Liver (tissue), 9 donors: ENCODE measurements around the gene SHOC2. TPM values are rescaled to one million over a fixed set of nuclear protein-coding genes. Genes with fewer than 3 reads are reported as not detected.

ENCODE experiments used
- DNase-seq: peaks from one replicate; pipeline ENCODE4 v3.0.0-alpha.2; 2017; ENCODE audit warnings: low spot score
- H3K27ac ChIP-seq, 2 donors: one replicate each; pipeline ENCODE4 v1.7.0; 2013; ENCODE audit warnings: inconsistent platforms in 2 of 2, low read length in 2 of 2, control low read depth in 1 of 2, low read depth in 1 of 2, mild to moderate bottlenecking in 1 of 2
- H3K27me3 ChIP-seq, 4 donors: one replicate each; pipeline versions ENCODE4 v1.6.1 to v1.7.0; 2013; ENCODE audit warnings: low read length in 3 of 4, inconsistent platforms in 1 of 4, mild to moderate bottlenecking in 1 of 4, moderate library complexity in 1 of 4; ENCODE audit not compliant: control insufficient read depth in 4 of 4, insufficient read depth in 4 of 4
- H3K36me3 ChIP-seq, 4 donors: one replicate each; pipeline versions ENCODE4 v1.6.1 to v1.7.0; 2013; ENCODE audit warnings: low read length in 3 of 4, mild to moderate bottlenecking in 3 of 4, low read depth in 1 of 4, moderate library complexity in 1 of 4; ENCODE audit not compliant: control insufficient read depth in 4 of 4, insufficient read depth in 3 of 4
- H3K4me1 ChIP-seq, 4 donors: one replicate each; pipeline versions ENCODE4 v1.6.1 to v1.7.0; 2013; ENCODE audit warnings: low read length in 3 of 4, mild to moderate bottlenecking in 3 of 4, moderate library complexity in 1 of 4; ENCODE audit not compliant: control insufficient read depth in 4 of 4, insufficient read depth in 4 of 4
- H3K4me3 ChIP-seq, 3 donors: one replicate each; pipeline versions ENCODE4 v1.6.1 to v1.7.0; 2013; ENCODE audit warnings: low read length in 3 of 3, control low read depth in 1 of 3, low read depth in 1 of 3, mild to moderate bottlenecking in 1 of 3
- H3K9ac ChIP-seq, 2 donors: one replicate each; pipeline ENCODE4 v1.7.0; 2013; ENCODE audit warnings: low read length in 2 of 2, mild to moderate bottlenecking in 2 of 2, moderate library complexity in 2 of 2, control low read depth in 1 of 2, low read depth in 1 of 2
- H3K9me3 ChIP-seq, 4 donors: one replicate each; pipeline versions ENCODE4 v1.6.1 to v1.7.0; 2013; ENCODE audit warnings: low read length in 3 of 4; ENCODE audit not compliant: control insufficient read depth in 4 of 4
- EGR1 ChIP-seq, 2 donors: IDR thresholded peaks; 2 replicates each; pipeline ENCODE4 v1.6.1; 2016 to 2018; ENCODE audit warnings: antibody characterized with exemption in 2 of 2, low read depth in 2 of 2
- FOXA1 ChIP-seq: IDR thresholded peaks from 2 replicates; pipeline ENCODE4 v1.6.1; 2016; ENCODE audit warnings: antibody characterized with exemption
- FOXA2 ChIP-seq: IDR thresholded peaks from 2 replicates; pipeline ENCODE4 v1.6.1; 2016; ENCODE audit warnings: antibody characterized with exemption
- GABPA ChIP-seq, 2 donors: IDR thresholded peaks in 1 of 2; conservative IDR thresholded peaks in 1 of 2; 2 replicates each; pipeline ENCODE4 v1.6.1; 2016; ENCODE audit warnings: antibody characterized with exemption in 2 of 2, mild to moderate bottlenecking in 1 of 2, moderate library complexity in 1 of 2
- HNF4G ChIP-seq: IDR thresholded peaks from 2 replicates; pipeline ENCODE4 v1.6.1; 2016; ENCODE audit warnings: antibody characterized with exemption
- NR2F2 ChIP-seq: IDR thresholded peaks from 2 replicates; pipeline ENCODE4 v1.6.1; 2016; ENCODE audit warnings: antibody characterized with exemption
- RXRA ChIP-seq, 2 donors: IDR thresholded peaks; 2 replicates each; pipeline ENCODE4 v1.6.1; 2017 to 2018; ENCODE audit warnings: antibody characterized with exemption in 2 of 2, mild to moderate bottlenecking in 1 of 2
- YY1 ChIP-seq: IDR thresholded peaks from 2 replicates; pipeline ENCODE4 v1.6.1; 2016; ENCODE audit warnings: antibody characterized with exemption, mild to moderate bottlenecking
- WGBS: extraction: QIAGEN DNeasy Blood & Tissue Kit; methylation state at CpG from one replicate; pipeline ENCODE4 v1.1.7; 2013; 5-methylcytosine and 5-hydroxymethylcytosine counted together
- polyA plus RNA-seq, 2 donors: library from polyadenylated mRNA; stranded (reverse) in 1 of 2; unstranded in 1 of 2; fragments of 200-250 nt in 1 of 2; fragments of >200 nt in 1 of 2; fragmentation: Nextera tagmentation in 1 of 2; extraction: Ambion mirVana in 1 of 2; gene quantifications; one replicate each; pipeline versions ENCODE4 v1.2.1 to v1.2.3, GENCODE V29; 2013 to 2015
- total RNA-seq, 2 donors: library from RNA; depleted of rRNA; stranded (reverse); fragments of >200 nt; gene quantifications; one replicate each; pipeline ENCODE4 v1.2.3, GENCODE V29; 2014
- TF ChIP-seq, protein P1 (sequence below): fragments of 150-350 bp; IDR thresholded peaks from 2 replicates; pipeline ENCODE4 v1.5.1; 2017; ENCODE audit warnings: improper control_type of control experiment, low read depth, low read length; ENCODE audit not compliant: missing input control
- TF ChIP-seq, protein P2 (sequence below): IDR thresholded peaks from 2 replicates; pipeline ENCODE4 v1.6.1; 2016; ENCODE audit warnings: antibody characterized with exemption
- TF ChIP-seq, protein P3 (sequence below): IDR thresholded peaks from 2 replicates; pipeline ENCODE4 v1.6.1; 2016; ENCODE audit warnings: antibody characterized with exemption, mild to moderate bottlenecking
- TF ChIP-seq, protein P4 (sequence below): IDR thresholded peaks from 2 replicates; pipeline ENCODE4 v1.6.1; 2016; ENCODE audit warnings: antibody characterized with exemption
- donor health status: healthy.
- donor health status: healthy.
- donor health status: healthy.
- donor health status: healthy.
- donor health status: healthy.

Gene SHOC2
- total and polyA plus RNA-seq, 4 donors, result 7.8 to 33.7 (median 17.9) TPM

DNA sequence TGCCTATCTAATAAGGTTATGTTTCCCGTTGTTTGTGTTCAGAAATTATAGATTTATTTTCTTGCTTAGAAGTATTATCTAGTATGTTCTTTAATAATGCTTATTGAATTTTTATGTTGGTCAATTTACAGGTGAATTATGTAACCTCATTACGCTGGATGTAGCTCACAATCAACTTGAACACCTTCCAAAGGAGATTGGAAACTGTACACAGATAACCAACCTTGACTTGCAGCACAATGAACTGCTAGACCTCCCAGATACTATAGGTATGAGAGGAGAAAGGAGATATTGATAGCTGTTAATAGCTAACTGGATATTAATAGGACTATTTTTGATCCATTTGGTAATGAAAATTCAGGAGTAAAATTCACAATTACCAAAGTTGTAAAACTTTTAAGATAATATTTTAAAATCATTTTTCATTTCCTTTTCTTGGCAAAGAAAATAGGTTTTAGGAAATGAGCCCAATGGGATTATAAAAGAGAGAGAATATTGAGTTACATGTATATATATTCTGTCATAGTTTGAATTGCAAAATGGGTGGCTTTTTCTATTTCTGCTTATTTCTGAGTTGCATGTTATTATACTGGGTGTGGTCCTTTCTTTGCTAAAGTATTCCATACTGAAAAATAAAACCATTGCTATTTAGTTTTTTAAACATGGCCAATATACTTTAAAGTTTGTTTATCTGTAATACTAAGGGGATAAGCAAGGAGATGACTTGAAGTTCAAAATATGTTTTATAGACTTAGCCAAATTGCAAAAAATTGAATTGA lies 66.3 kb downstream of the SHOC2 start:
- Histone ChIP-seq H3K4me3 (no peak overlapping the region), H3K27ac (no peak overlapping the region), H3K36me3 (peaks cover 0 to 2% (median 0%) of the 10 kb centered on the region in 4 donors), H3K9me3 (no peaks in the 10 kb centered on the region), H3K4me1 (peaks cover 0 to 3% (median 0%) of the 10 kb centered on the region in 4 donors), H3K27me3 (no peaks in the 10 kb centered on the region), H3K9ac (no peak overlapping the region)
- DNase-seq, result no peak
- 60% methylated on average over 2 of the region's 2 CpGs for WGBS
- TF ChIP-seq, protein P1, sequence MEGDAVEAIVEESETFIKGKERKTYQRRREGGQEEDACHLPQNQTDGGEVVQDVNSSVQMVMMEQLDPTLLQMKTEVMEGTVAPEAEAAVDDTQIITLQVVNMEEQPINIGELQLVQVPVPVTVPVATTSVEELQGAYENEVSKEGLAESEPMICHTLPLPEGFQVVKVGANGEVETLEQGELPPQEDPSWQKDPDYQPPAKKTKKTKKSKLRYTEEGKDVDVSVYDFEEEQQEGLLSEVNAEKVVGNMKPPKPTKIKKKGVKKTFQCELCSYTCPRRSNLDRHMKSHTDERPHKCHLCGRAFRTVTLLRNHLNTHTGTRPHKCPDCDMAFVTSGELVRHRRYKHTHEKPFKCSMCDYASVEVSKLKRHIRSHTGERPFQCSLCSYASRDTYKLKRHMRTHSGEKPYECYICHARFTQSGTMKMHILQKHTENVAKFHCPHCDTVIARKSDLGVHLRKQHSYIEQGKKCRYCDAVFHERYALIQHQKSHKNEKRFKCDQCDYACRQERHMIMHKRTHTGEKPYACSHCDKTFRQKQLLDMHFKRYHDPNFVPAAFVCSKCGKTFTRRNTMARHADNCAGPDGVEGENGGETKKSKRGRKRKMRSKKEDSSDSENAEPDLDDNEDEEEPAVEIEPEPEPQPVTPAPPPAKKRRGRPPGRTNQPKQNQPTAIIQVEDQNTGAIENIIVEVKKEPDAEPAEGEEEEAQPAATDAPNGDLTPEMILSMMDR, result no peak
- TF ChIP-seq RXRA (IDR thresholded peaks at IDR 0.05) (peak in 1 of 2 donors; percentile 14), GABPA (IDR thresholded peaks at IDR 0.05 in 1 of 2, conservative IDR thresholded peaks at IDR 0.05 in 1 of 2) (no peak)

DNA sequence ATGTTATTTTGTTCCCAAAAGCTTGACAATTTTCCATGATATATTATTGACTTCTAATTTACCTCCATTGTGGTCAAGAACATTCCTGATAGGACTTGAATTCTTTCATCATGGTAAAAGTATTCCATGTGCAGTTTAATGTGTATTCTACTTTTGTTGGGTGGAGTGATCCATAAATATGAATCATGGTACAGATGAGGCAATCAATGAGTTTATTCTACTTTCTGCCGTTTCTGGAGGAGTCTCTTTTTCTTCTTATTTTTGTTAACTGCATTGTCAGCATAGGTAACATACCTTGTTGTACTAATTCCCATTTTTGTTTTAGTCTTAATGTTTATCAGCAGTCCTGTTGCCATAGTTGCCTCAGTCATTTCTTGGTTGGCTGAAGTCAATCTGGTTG lies 69.6 kb downstream of the SHOC2 start:
- DNase-seq, result no peak
- Histone ChIP-seq H3K9me3 (no peaks in the 10 kb centered on the region), H3K9ac (no peak overlapping the region), H3K36me3 (peaks cover 0 to 2% (median 0%) of the 10 kb centered on the region in 4 donors), H3K4me1 (peaks cover 0 to 3% (median 0%) of the 10 kb centered on the region in 4 donors), H3K4me3 (no peak overlapping the region), H3K27ac (no peak overlapping the region), H3K27me3 (no peaks in the 10 kb centered on the region)
- 90% methylated on average over 1 of the region's 1 CpG for WGBS
- no peak for TF ChIP-seq FOXA2
- no peak for TF ChIP-seq GABPA (IDR thresholded peaks at IDR 0.05 in 1 of 2, conservative IDR thresholded peaks at IDR 0.05 in 1 of 2)
- TF ChIP-seq, protein P2, sequence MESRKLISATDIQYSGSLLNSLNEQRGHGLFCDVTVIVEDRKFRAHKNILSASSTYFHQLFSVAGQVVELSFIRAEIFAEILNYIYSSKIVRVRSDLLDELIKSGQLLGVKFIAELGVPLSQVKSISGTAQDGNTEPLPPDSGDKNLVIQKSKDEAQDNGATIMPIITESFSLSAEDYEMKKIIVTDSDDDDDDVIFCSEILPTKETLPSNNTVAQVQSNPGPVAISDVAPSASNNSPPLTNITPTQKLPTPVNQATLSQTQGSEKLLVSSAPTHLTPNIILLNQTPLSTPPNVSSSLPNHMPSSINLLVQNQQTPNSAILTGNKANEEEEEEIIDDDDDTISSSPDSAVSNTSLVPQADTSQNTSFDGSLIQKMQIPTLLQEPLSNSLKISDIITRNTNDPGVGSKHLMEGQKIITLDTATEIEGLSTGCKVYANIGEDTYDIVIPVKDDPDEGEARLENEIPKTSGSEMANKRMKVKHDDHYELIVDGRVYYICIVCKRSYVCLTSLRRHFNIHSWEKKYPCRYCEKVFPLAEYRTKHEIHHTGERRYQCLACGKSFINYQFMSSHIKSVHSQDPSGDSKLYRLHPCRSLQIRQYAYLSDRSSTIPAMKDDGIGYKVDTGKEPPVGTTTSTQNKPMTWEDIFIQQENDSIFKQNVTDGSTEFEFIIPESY, result no peak
- TF ChIP-seq HNF4G, result no peak
- TF ChIP-seq YY1, result no peak
- TF ChIP-seq EGR1 (IDR thresholded peaks at IDR 0.05; ENCODE audit: low read depth in 2 of 2), result no peak
- TF ChIP-seq, protein P3, sequence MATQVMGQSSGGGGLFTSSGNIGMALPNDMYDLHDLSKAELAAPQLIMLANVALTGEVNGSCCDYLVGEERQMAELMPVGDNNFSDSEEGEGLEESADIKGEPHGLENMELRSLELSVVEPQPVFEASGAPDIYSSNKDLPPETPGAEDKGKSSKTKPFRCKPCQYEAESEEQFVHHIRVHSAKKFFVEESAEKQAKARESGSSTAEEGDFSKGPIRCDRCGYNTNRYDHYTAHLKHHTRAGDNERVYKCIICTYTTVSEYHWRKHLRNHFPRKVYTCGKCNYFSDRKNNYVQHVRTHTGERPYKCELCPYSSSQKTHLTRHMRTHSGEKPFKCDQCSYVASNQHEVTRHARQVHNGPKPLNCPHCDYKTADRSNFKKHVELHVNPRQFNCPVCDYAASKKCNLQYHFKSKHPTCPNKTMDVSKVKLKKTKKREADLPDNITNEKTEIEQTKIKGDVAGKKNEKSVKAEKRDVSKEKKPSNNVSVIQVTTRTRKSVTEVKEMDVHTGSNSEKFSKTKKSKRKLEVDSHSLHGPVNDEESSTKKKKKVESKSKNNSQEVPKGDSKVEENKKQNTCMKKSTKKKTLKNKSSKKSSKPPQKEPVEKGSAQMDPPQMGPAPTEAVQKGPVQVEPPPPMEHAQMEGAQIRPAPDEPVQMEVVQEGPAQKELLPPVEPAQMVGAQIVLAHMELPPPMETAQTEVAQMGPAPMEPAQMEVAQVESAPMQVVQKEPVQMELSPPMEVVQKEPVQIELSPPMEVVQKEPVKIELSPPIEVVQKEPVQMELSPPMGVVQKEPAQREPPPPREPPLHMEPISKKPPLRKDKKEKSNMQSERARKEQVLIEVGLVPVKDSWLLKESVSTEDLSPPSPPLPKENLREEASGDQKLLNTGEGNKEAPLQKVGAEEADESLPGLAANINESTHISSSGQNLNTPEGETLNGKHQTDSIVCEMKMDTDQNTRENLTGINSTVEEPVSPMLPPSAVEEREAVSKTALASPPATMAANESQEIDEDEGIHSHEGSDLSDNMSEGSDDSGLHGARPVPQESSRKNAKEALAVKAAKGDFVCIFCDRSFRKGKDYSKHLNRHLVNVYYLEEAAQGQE, result no peak
- TF ChIP-seq FOXA1, result no peak
- TF ChIP-seq NR2F2, result no peak
- TF ChIP-seq, protein P1, result no peak
- TF ChIP-seq, protein P4, sequence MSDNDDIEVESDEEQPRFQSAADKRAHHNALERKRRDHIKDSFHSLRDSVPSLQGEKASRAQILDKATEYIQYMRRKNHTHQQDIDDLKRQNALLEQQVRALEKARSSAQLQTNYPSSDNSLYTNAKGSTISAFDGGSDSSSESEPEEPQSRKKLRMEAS, result no peak
- no peak for TF ChIP-seq RXRA (IDR thresholded peaks at IDR 0.05)
